Naive B cell (primary cell): ENCODE data around the gene FIZ1. TPM values are rescaled to one million over a fixed set of nuclear protein-coding genes. Genes with fewer than 3 reads are reported as not detected.
"Not testable (repeated sequence)": the region's sequence is repeated elsewhere in the genome, so short reads cannot be mapped to it uniquely, and the experiment has no call there.

Experiments
- ATAC-seq, 2 donors: fragments of 150-1000 bp; cut with Tn5 transposase; 2 replicates each; pipeline ENCODE4 v1.10.0; 2021; ENCODE audit warnings: low read depth in 2 of 2, mild to moderate bottlenecking in 2 of 2, moderate library complexity in 2 of 2
- DNase-seq: peaks from one replicate; pipeline ENCODE4 v3.0.0; 2022
- H3K27ac Mint-ChIP-seq, 6 donors: one replicate each; pipeline ENCODE4 v1.8.0; 2020 to 2022; ENCODE audit warnings: mild to moderate bottlenecking in 6 of 6, mixed read lengths in 6 of 6, moderate library complexity in 5 of 6, inconsistent platforms in 2 of 6
- H3K27me3 Mint-ChIP-seq, 3 donors: one replicate each; pipeline ENCODE4 v1.8.0; 2021 to 2022; ENCODE audit warnings: mixed read lengths in 3 of 3, mild to moderate bottlenecking in 1 of 3
- H3K36me3 Mint-ChIP-seq, 2 donors: one replicate each; pipeline ENCODE4 v1.8.0; 2020 to 2022; ENCODE audit warnings: mixed read lengths in 2 of 2, inconsistent platforms in 1 of 2, mild to moderate bottlenecking in 1 of 2
- H3K4me1 Mint-ChIP-seq, 3 donors: one replicate each; pipeline ENCODE4 v1.8.0; 2020 to 2022; ENCODE audit warnings: mixed read lengths in 3 of 3, inconsistent platforms in 1 of 3, mild to moderate bottlenecking in 1 of 3, moderate library complexity in 1 of 3
- H3K4me3 Mint-ChIP-seq, 8 donors: one replicate each; pipeline ENCODE4 v1.8.0; 2020 to 2022; ENCODE audit warnings: mild to moderate bottlenecking in 8 of 8, mixed read lengths in 8 of 8, moderate library complexity in 8 of 8, inconsistent platforms in 2 of 8
- H3K9me3 Mint-ChIP-seq, 7 donors: one replicate each; pipeline ENCODE4 v1.8.0; 2020 to 2022; ENCODE audit warnings: mixed read lengths in 7 of 7, mild to moderate bottlenecking in 5 of 7, inconsistent platforms in 2 of 7, moderate library complexity in 1 of 7
- polyA plus RNA-seq, 6 donors: library from polyadenylated mRNA; unstranded; fragments of 300-500 nt; fragmentation: Illumina TruSeq; gene quantifications; one replicate each; pipeline ENCODE4 v1.2.3, GENCODE V29; 2021; ENCODE audit warnings: low read depth in 6 of 6

Gene FIZ1
- polyA plus RNA-seq, 6 donors from 2014 or later: 2.3 to 5.2 (median 3.2) TPM

DNA sequence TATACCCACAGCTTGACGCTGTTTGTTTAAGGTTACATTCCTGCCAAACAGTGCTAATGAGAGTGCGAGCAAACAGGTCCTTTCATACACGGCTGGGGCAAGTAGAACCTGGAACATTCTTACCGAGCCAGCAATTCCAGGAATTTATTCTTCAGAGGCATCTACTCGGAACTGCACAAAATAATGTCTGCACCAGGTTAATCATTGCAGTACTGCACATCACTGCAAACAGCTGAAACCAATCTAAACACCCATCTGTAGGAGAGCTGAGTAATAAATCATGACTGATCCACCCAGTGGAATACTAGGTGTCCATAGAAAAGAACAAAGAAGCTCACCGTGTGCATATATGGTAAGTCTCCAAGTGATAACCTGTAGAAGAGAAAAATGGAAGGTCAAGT lies 17.5 kb downstream of the FIZ1 start:
- Mint-ChIP-seq H3K9me3 (peaks cover 0 to 3% (median 0%) of the 10 kb centered on the region in 7 donors), H3K27ac (peak overlapping the region in 1 of 6 donors; percentile 94), H3K36me3 (peaks cover 0 to 6% of the 10 kb centered on the region in 2 donors), H3K27me3 (no peaks in the 10 kb centered on the region), H3K4me3 (peak overlapping the region in 6 of 8 donors; percentile 41 to 95 (median 88)), H3K4me1 (peaks cover 38 to 44% (median 39%) of the 10 kb centered on the region in 3 donors)
- ATAC-seq: no peak
- no peak for DNase-seq

DNA sequence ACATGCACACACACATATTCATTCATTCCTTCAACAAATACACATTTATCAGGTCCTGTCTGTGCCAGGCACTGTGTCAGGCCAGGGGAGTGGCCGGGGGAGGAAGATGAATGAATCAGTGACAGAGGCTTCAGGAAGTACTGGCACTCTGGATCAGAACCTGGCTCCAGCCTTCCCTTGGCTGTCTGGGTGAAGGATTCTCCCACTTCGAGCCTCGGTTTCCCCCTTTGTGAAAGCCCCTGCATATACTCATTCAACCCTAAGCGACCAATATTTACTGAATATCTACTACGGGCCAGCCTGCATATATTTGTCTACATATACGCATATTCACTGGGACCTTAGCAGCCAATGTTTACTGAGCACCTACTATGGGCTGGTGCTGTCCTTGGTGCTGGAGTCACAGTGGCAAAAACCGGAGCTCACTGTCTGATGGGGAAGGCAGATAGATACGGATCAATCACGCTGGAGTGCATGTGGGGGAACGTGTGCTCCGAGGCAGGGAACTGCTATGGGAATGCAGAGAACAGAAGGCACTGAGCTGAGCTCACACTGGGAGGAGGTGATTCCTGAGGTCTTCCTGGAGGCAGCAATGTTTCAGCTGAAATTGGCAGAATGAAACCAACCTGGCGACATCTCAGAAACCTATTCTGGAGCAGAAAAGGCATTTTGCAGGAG lies 18.0 kb downstream of the FIZ1 start:
- H3K9me3 Mint-ChIP-seq: peaks cover 0 to 3% (median 0%) of the 10 kb centered on the region in 7 donors
- ATAC-seq (no peak), DNase-seq (no peak)
- peaks cover 0 to 8% of the 10 kb centered on the region in 2 donors for H3K36me3 Mint-ChIP-seq
- H3K4me1 Mint-ChIP-seq: peaks cover 35 to 38% (median 35%) of the 10 kb centered on the region in 3 donors
- H3K4me3 Mint-ChIP-seq: peak overlapping the region; percentile 83 to 95 (median 90)
- H3K27me3 Mint-ChIP-seq: no peaks in the 10 kb centered on the region
- peak overlapping the region in 5 of 6 donors; percentile 37 to 94 (median 82) for H3K27ac Mint-ChIP-seq

DNA sequence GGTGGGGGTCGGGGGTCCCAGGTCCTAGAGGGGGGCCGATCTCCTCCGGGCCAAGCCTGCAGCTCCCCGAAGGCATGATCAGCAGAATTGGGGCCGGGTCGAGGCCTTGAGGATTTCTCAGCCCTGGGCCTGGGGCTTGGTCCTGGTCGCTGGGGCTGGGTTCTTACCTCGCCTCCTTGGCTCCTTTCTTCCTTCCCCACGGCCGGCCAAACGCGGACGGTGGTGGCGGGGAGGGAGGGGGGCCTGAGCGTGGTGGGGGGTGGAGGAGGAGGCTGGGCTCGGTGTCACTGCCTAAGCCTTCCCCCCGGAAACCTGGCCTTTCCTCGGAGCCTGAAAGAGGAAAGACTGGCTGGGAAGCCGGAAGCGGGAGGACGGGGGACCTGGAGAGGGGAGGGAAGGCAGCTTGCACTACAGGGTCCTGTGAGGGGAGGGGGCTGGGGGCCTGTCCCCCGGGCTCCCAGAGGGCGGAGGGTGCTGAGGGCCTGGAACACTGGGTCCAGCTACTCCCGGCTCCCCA lies 18.6 kb downstream of the FIZ1 start, which contains the start of gene ZNF579:
TSS of gene ZNF579 (minus strand) at position 221 of the 517 bp plus-strand sequence. CDS start 1,209 bp downstream, outside the sequence.
- H3K36me3 Mint-ChIP-seq: peaks cover 0 to 8% of the 10 kb centered on the region in 2 donors
- peak; percentile 63 to 74 for ATAC-seq
- peak within 1 kb of the TSS; percentile 85 to 95 (median 90) for H3K4me3 Mint-ChIP-seq

DNA sequence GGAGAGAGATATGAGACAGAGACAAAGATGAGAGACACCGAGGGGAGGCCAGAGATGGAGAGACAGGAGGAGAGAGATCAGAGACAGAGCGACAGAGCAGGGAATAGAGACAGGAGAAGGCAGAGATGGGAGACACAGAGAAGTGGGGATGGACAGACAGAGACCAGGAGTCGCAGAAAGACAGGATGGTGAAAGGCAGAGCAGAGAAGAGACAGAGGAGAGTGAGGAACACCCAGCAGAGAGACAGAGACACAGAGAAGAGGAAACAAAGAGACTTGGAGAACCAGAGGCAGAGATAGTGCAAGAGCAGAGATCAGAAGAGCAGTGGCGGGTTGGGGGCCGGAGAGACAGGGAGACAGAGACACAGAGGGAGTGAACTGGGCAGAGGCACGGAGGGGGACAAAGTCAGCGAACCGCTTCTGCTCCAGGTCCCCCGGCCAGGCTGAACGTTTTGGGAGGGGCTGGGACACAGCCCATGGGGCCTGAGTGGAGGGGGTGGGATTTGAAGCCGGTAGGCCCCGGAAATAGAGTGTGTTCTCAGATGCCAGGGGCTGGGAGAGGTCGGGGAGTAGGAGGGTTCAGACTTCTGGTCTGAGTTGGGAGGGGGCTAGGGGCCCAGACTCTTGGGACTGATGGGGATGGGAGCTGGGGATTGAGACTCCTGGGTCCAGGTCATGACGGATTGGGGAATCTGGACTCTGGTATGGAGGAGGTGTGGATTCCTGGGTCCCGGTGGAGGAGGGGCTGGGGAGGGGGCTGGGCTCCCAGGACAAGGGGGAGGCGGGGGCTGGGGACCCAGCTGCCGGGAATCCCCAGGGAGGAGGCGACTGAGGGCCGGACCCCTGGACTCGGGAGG lies 19.3 kb downstream of the FIZ1 start:
- peaks cover 23 to 26% (median 26%) of the 10 kb centered on the region in 3 donors for H3K4me1 Mint-ChIP-seq
- peak overlapping the region; percentile 85 to 95 (median 90) for H3K4me3 Mint-ChIP-seq
- H3K27ac Mint-ChIP-seq: peak overlapping the region; percentile 66 to 96 (median 89)
- H3K9me3 Mint-ChIP-seq: peaks cover 0 to 3% (median 0%) of the 10 kb centered on the region in 7 donors
- DNase-seq (no peak), ATAC-seq (peak; percentile 37 to 52)
- peaks cover 0 to 8% of the 10 kb centered on the region in 2 donors for H3K36me3 Mint-ChIP-seq
- H3K27me3 Mint-ChIP-seq: no peaks in the 10 kb centered on the region

More for the DNA sequence above, 18.6 kb downstream of the FIZ1 start, which contains the start of gene ZNF579:
- H3K9me3 Mint-ChIP-seq: peaks cover 0 to 3% (median 0%) of the 10 kb centered on the region in 7 donors
- H3K27ac Mint-ChIP-seq: peak within 1 kb of the TSS; percentile 66 to 96 (median 90)
- H3K27me3 Mint-ChIP-seq: no peaks in the 10 kb centered on the region
- DNase-seq: peak; percentile 55
- H3K4me1 Mint-ChIP-seq: peaks cover 29 to 32% (median 30%) of the 10 kb centered on the region in 3 donors

DNA sequence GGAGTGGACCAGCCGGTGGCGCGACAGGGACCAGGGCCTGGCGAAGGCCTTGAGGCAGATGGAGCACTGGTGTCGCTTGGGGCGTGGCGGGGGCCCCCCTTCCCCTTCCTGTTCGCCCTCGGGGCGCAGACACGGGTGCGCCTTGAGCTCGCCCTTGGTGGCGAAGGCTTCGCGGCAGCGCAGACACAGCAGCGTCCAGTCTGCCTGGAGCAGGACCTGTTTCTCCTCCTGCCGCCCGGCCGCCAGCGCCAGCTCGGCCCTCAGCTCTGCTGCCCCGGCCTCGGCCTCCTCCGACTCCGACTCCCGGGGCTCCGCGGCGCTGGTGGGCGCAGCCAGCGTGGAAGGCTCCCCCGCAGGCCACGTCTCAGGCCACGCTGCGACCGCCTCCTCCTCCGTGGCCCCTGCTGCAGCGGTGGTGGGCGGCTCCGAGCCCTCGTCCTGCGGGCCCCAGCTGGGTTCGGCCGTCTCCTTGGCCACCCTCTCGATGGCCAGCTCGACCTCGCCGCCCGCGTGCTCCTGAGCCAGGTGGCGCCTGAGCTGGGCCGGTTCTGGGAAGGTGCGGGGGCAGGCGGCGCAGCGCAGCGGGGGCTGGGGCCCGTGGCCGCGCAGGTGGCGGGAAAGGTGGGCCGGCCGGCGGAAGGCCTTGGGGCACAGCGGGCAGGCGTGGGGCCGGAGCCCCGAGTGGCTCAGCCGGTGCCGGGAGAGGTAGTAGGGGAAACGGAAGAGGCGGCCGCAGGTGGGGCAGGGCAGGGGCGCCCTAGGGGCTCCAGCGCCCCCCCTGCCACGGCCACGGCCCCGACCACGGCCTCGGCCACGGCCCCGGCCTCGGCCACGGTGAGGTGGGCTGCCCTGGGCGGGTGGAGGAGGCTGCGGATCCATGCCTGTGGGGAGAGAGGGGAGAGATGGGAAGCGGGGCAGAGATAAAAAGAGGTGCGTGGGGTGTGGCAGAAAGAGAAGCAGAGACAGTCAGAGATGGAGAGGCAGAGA lies 20.3 kb downstream of the FIZ1 start:
- no peak for DNase-seq
- peak overlapping the region; percentile 85 to 95 (median 90) for H3K4me3 Mint-ChIP-seq
- H3K27me3 Mint-ChIP-seq: no peaks in the 10 kb centered on the region
- peaks cover 0 to 3% (median 0%) of the 10 kb centered on the region in 7 donors for H3K9me3 Mint-ChIP-seq
- H3K27ac Mint-ChIP-seq: peak overlapping the region in 4 of 6 donors; percentile 21 to 90 (median 58)
- no peak for ATAC-seq
- peaks cover 23 to 26% (median 26%) of the 10 kb centered on the region in 3 donors for H3K4me1 Mint-ChIP-seq
- H3K36me3 Mint-ChIP-seq: peaks cover 0 to 8% of the 10 kb centered on the region in 2 donors

DNA sequence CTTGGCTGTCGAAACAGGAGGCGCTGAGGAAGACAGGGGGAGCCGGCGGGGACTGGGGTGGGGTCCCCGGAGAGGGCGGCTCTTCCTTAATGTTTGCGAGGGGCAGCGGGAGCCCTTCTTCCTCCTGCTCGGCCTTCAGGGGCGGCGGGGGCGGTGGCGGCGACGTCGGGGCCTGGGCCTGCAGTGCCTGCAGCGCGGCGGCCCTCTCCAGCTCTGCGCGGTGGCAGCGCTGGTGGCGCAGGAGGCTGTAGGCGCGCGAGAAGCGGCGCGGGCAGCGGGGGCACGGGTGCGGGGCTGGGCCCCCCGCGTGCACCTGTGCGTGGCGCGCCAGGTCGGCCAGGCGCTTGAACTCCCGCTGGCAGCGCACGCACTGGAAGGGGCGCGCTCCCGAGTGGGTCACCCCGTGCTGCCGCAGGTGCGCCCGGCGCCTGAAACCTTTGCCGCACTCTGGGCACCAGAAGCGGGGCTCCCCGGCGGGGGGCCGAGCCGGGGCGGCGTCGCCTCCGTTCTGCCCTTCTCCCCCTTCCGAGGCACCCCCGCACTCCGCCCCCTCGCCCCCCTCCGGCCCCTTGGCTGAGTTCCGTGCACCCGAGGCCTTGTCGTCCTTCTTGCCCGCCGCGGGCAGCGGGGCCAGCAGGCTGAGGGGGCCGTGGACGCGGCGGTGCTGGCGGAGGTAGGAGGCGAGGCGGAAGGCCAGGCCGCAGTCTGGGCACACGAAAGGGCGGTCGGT lies 21.1 kb downstream of the FIZ1 start:
- peaks cover 0 to 3% (median 0%) of the 10 kb centered on the region in 7 donors for H3K9me3 Mint-ChIP-seq
- ATAC-seq (no peak), DNase-seq (no peak)
- H3K4me3 Mint-ChIP-seq: no peak overlapping the region
- H3K27ac Mint-ChIP-seq: no peak overlapping the region
- H3K36me3 Mint-ChIP-seq: peaks cover 0 to 8% of the 10 kb centered on the region in 2 donors
- H3K4me1 Mint-ChIP-seq: peaks cover 23 to 26% (median 26%) of the 10 kb centered on the region in 3 donors
- H3K27me3 Mint-ChIP-seq: no peaks in the 10 kb centered on the region

DNA sequence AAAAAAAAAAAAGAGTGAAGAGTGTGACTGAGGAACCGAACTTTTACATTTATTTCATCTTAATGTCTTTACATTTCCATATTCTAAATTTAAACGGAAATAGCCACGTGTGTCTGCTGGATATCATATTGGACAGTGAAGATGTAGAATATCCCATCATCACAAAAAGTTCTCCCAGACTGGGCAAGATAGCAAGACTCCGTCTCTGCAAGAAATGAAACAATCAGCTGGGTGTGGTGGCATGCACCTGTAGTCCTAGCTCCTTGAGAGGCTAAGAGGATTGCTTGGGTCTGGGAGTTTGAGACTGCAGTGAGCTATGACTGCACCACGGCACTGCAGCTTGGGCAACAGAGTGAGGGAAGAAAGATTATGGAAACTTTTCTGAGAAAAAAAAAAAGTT lies 22.6 kb downstream of the FIZ1 start:
- Mint-ChIP-seq H3K27me3 (no peaks in the 10 kb centered on the region), H3K36me3 (peaks cover 0 to 8% of the 10 kb centered on the region in 2 donors), H3K27ac (peak overlapping the region in 2 of 6 donors; percentile 55 to 88), H3K4me1 (peaks cover 19 to 21% (median 20%) of the 10 kb centered on the region in 3 donors), H3K9me3 (peaks cover 0 to 3% (median 0%) of the 10 kb centered on the region in 7 donors), H3K4me3 (peak overlapping the region in 3 of 8 donors; percentile 25 to 60 (median 57))
- ATAC-seq: no peak
- no peak for DNase-seq

DNA sequence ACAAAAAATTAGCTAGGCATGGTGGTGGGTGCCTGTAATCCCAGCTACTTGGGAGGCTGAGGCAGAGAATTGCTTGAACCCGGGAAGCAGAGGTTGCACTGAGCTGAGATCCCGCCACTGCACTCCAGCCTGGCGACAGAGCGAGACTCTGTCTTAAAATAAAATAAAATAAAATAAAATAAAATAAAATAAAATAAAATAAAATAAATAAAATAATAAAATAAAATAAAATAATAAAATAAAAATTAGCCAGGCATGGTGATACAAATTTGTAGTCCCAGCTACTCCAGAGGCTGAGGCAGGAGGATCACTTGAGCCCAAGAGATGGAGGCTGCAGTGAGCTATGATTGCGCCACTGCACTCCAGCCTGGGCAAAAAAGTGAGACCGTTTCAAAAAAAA lies 25.4 kb downstream of the FIZ1 start:
- H3K4me1 Mint-ChIP-seq, DNase-seq, ATAC-seq, H3K36me3 Mint-ChIP-seq, H3K27me3 Mint-ChIP-seq, H3K4me3 Mint-ChIP-seq, H3K9me3 Mint-ChIP-seq: not testable (repeated sequence)
- peak overlapping the region in 1 of 6 donors; percentile 30 for H3K27ac Mint-ChIP-seq

DNA sequence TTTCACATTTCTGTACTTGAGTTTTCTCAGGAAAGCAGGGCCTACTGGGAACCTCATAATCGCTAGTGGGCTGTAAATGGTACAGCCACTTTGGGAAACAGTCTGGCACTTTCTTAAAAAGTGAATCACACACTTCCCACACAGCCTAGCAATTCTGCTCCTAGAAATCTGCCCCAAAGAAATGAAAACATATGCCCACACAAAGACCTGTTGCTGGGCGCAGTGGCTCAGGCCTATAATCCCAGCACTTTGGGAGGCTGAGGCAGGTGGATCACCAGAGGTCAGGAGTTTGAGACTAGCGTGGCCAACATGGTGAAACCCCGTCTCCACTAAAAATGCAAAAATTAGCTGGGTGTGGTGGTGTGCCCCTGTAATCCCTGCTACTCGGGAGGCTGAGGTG lies 29.8 kb downstream of the FIZ1 start:
- peaks cover 8 to 21% (median 9%) of the 10 kb centered on the region in 3 donors for H3K27me3 Mint-ChIP-seq
- H3K4me3 Mint-ChIP-seq, DNase-seq, H3K27ac Mint-ChIP-seq, ATAC-seq, H3K4me1 Mint-ChIP-seq, H3K36me3 Mint-ChIP-seq, H3K9me3 Mint-ChIP-seq: not testable (repeated sequence)

DNA sequence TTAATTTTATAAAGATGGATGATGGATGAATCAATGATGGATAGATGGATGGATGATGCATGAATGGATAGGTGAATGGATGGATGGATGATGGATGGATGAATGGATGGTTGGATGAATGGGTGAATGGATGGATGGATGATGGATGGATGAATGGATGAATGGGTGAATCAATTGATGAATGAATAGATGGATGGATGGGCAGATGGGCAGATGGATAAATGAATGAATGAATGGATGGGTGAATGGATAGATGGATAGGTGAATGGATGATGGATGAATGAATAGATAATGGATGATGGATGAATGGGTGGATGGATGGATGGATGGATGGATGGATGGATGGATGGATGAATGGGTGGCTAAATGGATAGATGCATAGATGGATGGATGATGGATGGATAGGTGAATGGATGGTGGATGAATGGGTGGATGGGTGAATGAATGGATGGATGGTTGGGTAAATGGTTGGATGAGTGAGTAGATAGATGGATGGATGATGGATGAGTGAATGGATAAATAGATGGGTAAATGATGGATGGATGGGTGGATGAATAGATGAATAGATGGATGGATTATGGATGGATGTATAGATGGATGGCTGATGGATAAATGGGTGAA lies 31.5 kb downstream of the FIZ1 start:
- H3K36me3 Mint-ChIP-seq: no peaks in the 10 kb centered on the region
- H3K27me3 Mint-ChIP-seq: peaks cover 13 to 29% (median 21%) of the 10 kb centered on the region in 3 donors
- no peak overlapping the region for H3K4me3 Mint-ChIP-seq

DNA sequence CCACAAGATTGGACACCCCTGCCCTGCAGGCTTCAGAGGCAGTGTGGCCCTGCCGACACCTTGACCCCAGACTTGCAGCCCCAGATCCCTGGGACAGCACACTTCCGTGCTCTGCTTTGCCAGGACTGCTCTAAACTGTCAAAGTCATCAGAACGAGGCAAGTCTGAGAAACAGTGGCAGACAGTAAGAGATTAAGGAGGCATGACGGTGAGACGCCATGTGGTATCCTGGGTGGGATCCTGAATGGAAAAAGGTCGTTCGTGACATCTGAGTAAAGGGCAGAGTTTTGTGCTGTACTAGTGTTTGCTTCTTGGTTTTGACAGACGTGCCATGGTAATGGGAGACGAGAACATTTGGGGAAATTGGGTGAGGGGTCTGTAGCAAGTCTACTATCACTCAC lies 32.5 kb downstream of the FIZ1 start:
- Mint-ChIP-seq H3K9me3 (peaks cover 0 to 6% (median 0%) of the 10 kb centered on the region in 7 donors), H3K4me3 (no peak overlapping the region), H3K36me3 (no peaks in the 10 kb centered on the region), H3K4me1 (no peaks in the 10 kb centered on the region), H3K27ac (no peak overlapping the region), H3K27me3 (peaks cover 13 to 29% (median 21%) of the 10 kb centered on the region in 3 donors)
- ATAC-seq (no peak), DNase-seq (no peak)

More for the DNA sequence above, 31.5 kb downstream of the FIZ1 start:
- Mint-ChIP-seq H3K9me3 (peaks cover 0 to 6% (median 0%) of the 10 kb centered on the region in 7 donors), H3K27ac (no peak overlapping the region), H3K4me1 (no peaks in the 10 kb centered on the region)
- ATAC-seq: no peak
- no peak for DNase-seq
